HepG2 (cell line): Measurements from ENCODE around the gene CD151. TPM values are rescaled to one million over a fixed set of nuclear protein-coding genes. Genes with fewer than 3 reads are reported as not detected.

Experiments used
- BRF2 ChIP-seq: sonication (generic); formaldehyde crosslinking; IDR thresholded peaks from 2 replicates; pipeline ENCODE4 v1.8.1; 2022; ENCODE audit warnings: mild to moderate bottlenecking, missing genetic modification reagents
- DNMT3B ChIP-seq: conservative IDR thresholded peaks from 2 replicates; pipeline ENCODE4 v1.6.1; 2016; ENCODE audit warnings: missing biosample characterization, control low read depth
- ELF1 ChIP-seq: sonication (generic); formaldehyde crosslinking; IDR thresholded peaks from 2 replicates; pipeline ENCODE4 v1.4.0; 2020; ENCODE audit warnings: missing genetic modification reagents
- EZH2 ChIP-seq: conservative IDR thresholded peaks from 2 replicates; pipeline ENCODE4 v1.6.1; 2012; ENCODE audit warnings: mild to moderate bottlenecking, low read depth, low read length, moderate library complexity
- GABPB1 ChIP-seq: IDR thresholded peaks from 2 replicates; pipeline ENCODE4 v1.6.1; 2016; ENCODE audit warnings: mild to moderate bottlenecking, missing genetic modification reagents, moderate library complexity, missing compliant biosample characterization
- HMGA1 ChIP-seq: sonication (generic); formaldehyde crosslinking; conservative IDR thresholded peaks from 2 replicates; pipeline ENCODE4 v1.4.0; 2020; ENCODE audit warnings: missing genetic modification reagents
- MNT ChIP-seq: fragments of 450-650 bp; IDR thresholded peaks from 2 replicates; pipeline ENCODE4 v1.6.1; 2016
- NFATC3 ChIP-seq: sonication (generic); formaldehyde crosslinking; IDR thresholded peaks from 2 replicates; pipeline ENCODE4 v1.5.1; 2020; ENCODE audit warnings: mild to moderate bottlenecking, missing genetic modification reagents
- PREB ChIP-seq: sonication (generic); formaldehyde crosslinking; IDR thresholded peaks from 2 replicates; pipeline ENCODE4 v1.4.0; 2020; ENCODE audit warnings: missing genetic modification reagents
- RAD21 ChIP-seq: fragments of 450-650 bp; formaldehyde crosslinking; IDR thresholded peaks from 2 replicates; pipeline ENCODE4 v1.5.0; 2020; ENCODE audit warnings: mild to moderate bottlenecking
- TRIM22 ChIP-seq: fragments of 450-650 bp; IDR thresholded peaks from 2 replicates; pipeline ENCODE4 v1.6.1; 2017
- ZNF235 ChIP-seq: sonication (generic); formaldehyde crosslinking; IDR thresholded peaks from 2 replicates; pipeline ENCODE4 v1.8.1; 2023; ENCODE audit warnings: mild to moderate bottlenecking, missing genetic modification reagents, borderline replicate concordance
- ZNF24 ChIP-seq: fragments of 450-650 bp; IDR thresholded peaks from 2 replicates; pipeline ENCODE4 v1.6.1; 2017; ENCODE audit warnings: antibody characterized with exemption, mild to moderate bottlenecking
- ZNF263 ChIP-seq: sonication (generic); formaldehyde crosslinking; IDR thresholded peaks from 2 replicates; pipeline ENCODE4 v1.4.0; 2020; ENCODE audit warnings: missing genetic modification reagents
- ZNF282 ChIP-seq: fragments of 450-650 bp; IDR thresholded peaks from 2 replicates; pipeline ENCODE4 v1.6.1; 2018; ENCODE audit not compliant: partially characterized antibody
- ZNF510 ChIP-seq: sonication (generic); formaldehyde crosslinking; IDR thresholded peaks from 2 replicates; pipeline ENCODE4 v1.4.0; 2020; ENCODE audit warnings: low read depth, mild to moderate bottlenecking, missing genetic modification reagents
- ZNF546 ChIP-seq: sonication (generic); formaldehyde crosslinking; conservative IDR thresholded peaks from 2 replicates; pipeline ENCODE4 v1.8.1; 2023; ENCODE audit warnings: mild to moderate bottlenecking, missing genetic modification reagents
- ZNF562 ChIP-seq: sonication (generic); formaldehyde crosslinking; IDR thresholded peaks from 2 replicates; pipeline ENCODE4 v1.8.0; 2022; ENCODE audit warnings: missing genetic modification reagents, borderline replicate concordance
- ZNF597 ChIP-seq: sonication (generic); formaldehyde crosslinking; IDR thresholded peaks from 2 replicates; pipeline ENCODE4 v1.5.0; 2020; ENCODE audit warnings: missing genetic modification reagents
- ZNF776 ChIP-seq: sonication (generic); formaldehyde crosslinking; IDR thresholded peaks from 2 replicates; pipeline ENCODE4 v1.4.0; 2020; ENCODE audit warnings: mild to moderate bottlenecking, missing genetic modification reagents
- ZNF792 ChIP-seq: IDR thresholded peaks from 2 replicates; pipeline ENCODE4 v1.6.1; 2016
- polyA plus RNA-seq, 8 experiments: library from polyadenylated mRNA; depleted of rRNA in 3 of 8; stranded (reverse) in 7 of 8; unstranded in 1 of 8; fragments of >200 nt; fragmentation: Illumina TruSeq in 4 of 8; extraction: Trizol in 4 of 8; gene quantifications; 2 replicates each; pipeline versions ENCODE4 v1.2.1 to v1.2.3, GENCODE V29; 2011 to 2016; ENCODE audit warnings: low read depth in 4 of 8, missing spikeins in 1 of 8, mixed read lengths in 1 of 8; ENCODE audit not compliant: insufficient read depth in 1 of 8
- total RNA-seq, 5 experiments: library from RNA; depleted of rRNA; stranded (reverse); fragments of >200 nt; fragmentation: Illumina TruSeq; extraction: Trizol; gene quantifications; 2 replicates each; pipeline ENCODE4 v1.2.3, GENCODE V29; 2016; ENCODE audit warnings: low read depth in 1 of 5

CD151 gene
- total and polyA plus RNA-seq, 2 of the 13 experiments (the other 11 are each of a cell fraction or from before 2014, with no cell fraction given) = 125 to 197 TPM

GRCh38 chr11:838441-839279 lies 5.9 kb downstream of the CD151 start (continued):
- peak; percentile 85 for TF ChIP-seq MNT
- no peak for TF ChIP-seq EZH2
- TF ChIP-seq HMGA1 (CRISPR knock-in tag) = no peak
- TF ChIP-seq ZNF510 (CRISPR knock-in tag) = 0 out of 2 replicates have a peak, but pooled peaks have one; percentile 48
- TF ChIP-seq RAD21 (CRISPR knock-in tag) = peak; percentile 75
- TF ChIP-seq ZNF562 (CRISPR knock-in tag) = no peak
- no peak for TF ChIP-seq TRIM22
- TF ChIP-seq BRF2 (CRISPR knock-in tag) = no peak
- TF ChIP-seq ZNF24 = no peak
- peak; percentile 84 for TF ChIP-seq ZNF792 (CRISPR knock-in tag)
- TF ChIP-seq NFATC3 (CRISPR knock-in tag) = no peak
- no peak for TF ChIP-seq ZNF282
- peak; percentile 62 for TF ChIP-seq GABPB1 (CRISPR knock-in tag)
- TF ChIP-seq DNMT3B (CRISPR knock-in tag) = no peak
- TF ChIP-seq ZNF263 (CRISPR knock-in tag) = no peak
- peak; percentile 65; the same call in 1 of the 2 replicates for TF ChIP-seq ELF1 (CRISPR knock-in tag)
- TF ChIP-seq ZNF776 (CRISPR knock-in tag) = no peak
- TF ChIP-seq PREB (CRISPR knock-in tag) = no peak
- TF ChIP-seq ZNF546 = no peak
- TF ChIP-seq ZNF597 (CRISPR knock-in tag) = no peak
- no peak for TF ChIP-seq ZNF235
